NCI-H1436 treated with DMSO at 0.1 percent for 48 hours (cell line): Measurements from ENCODE around the gene WIPF3.

Experiments used
- DNase-seq: peaks from one replicate; lab custom pipeline; 2025; lab: John Stamatoyannopoulos, UW

Gene WIPF3

GRCh38 chr7:29806208-29806994 is at the start of gene WIPF3:
WIPF3 (plus strand) TSS chr7:29806508; CDS start chr7:29834725, 28,217 bp downstream.
- no peak for DNase-seq

GRCh38 chr7:29763266-29763665 is 43.0 kb upstream of the WIPF3 start:
- no peak for DNase-seq

GRCh38 chr7:29764227-29764626 is 42.1 kb upstream of the WIPF3 start:
- DNase-seq, result no peak

GRCh38 chr7:29765490-29765889 is 40.8 kb upstream of the WIPF3 start:
- DNase-seq, result no peak

- no peak for DNase-seq
These were observed 35.9 kb upstream of the WIPF3 start for GRCh38 chr7:29770371-29770770.

- DNase-seq, result no peak
These were observed 35.1 kb upstream of the WIPF3 start for GRCh38 chr7:29771081-29771816.

GRCh38 chr7:29779017-29779416 is 27.3 kb upstream of the WIPF3 start:
- DNase-seq, result no peak

GRCh38 chr7:29780346-29780745 is 26.0 kb upstream of the WIPF3 start:
- no peak for DNase-seq

GRCh38 chr7:29783671-29784070 is 22.6 kb upstream of the WIPF3 start:
- DNase-seq, result no peak

GRCh38 chr7:29793507-29793906 is 12.8 kb upstream of the WIPF3 start:
- no peak for DNase-seq

- DNase-seq, result no peak
These were observed 11.2 kb upstream of the WIPF3 start for GRCh38 chr7:29794959-29795629.

- DNase-seq, result no peak
These were observed 10.4 kb upstream of the WIPF3 start for GRCh38 chr7:29795696-29796580.

- no peak for DNase-seq
These were observed 9.0 kb upstream of the WIPF3 start for GRCh38 chr7:29797112-29797944.

GRCh38 chr7:29798422-29798821 is 7.9 kb upstream of the WIPF3 start:
- no peak for DNase-seq

- no peak for DNase-seq
These were observed 4.4 kb upstream of the WIPF3 start for GRCh38 chr7:29801929-29802328.

GRCh38 chr7:29805031-29805430 is 1.3 kb upstream of the WIPF3 start:
- no peak for DNase-seq

- no peak for DNase-seq
These were observed 461 bp upstream of the WIPF3 start for GRCh38 chr7:29805886-29806207.

GRCh38 chr7:29806995-29807841 is 910 bp downstream of the WIPF3 start:
- DNase-seq, result no peak

GRCh38 chr7:29808075-29808801 is 1.9 kb downstream of the WIPF3 start:
- no peak for DNase-seq
